MM.1S (cell line): Measurements from ENCODE around the gene USP24.

Experiments
- CTCF ChIP-seq: fragments of 300-600 bp; sonication (generic); IDR thresholded peaks from 2 replicates; pipeline ENCODE4 v1.5.1; 2016; ENCODE audit warnings: antibody characterized with exemption, low read length, mixed read lengths
- EZH2 ChIP-seq: fragments of 300-600 bp; sonication (generic); optimal IDR thresholded peaks from 2 replicates; pipeline ENCODE3; 2017; ENCODE audit warnings: low read depth, mild to moderate bottlenecking, antibody characterized with exemption, low read length, mixed read lengths

DNA sequence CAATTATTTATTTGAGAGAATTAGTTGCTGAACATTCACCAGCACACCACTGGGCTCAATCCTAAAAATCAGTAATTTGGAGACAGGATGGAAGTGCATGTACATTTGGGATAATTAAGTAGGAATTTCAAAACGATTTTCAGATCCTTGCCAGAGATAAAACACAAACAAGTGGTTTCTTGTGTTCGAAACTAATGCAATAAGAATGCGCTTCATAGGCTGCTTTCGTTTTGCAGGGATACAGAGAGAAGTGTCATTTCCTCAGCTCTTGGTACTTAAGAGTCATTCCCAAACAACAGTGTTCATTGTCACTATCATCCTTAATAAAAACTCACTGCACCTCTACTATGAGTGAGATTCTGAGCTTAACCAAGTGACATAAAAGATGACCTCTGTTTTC, 20.6 kb upstream of the USP24 start:
- TF ChIP-seq CTCF (no peak), EZH2 (no peak)
